Breast epithelium (tissue), 3 donors: ENCODE results near the gene TRIO.

Source experiments
- CTCF ChIP-seq, 3 donors: fragments of 450-650 bp; IDR thresholded peaks; one replicate each; pipeline ENCODE4 v1.5.1; 2016 to 2017; ENCODE audit warnings: antibody characterized with exemption in 3 of 3, mild to moderate bottlenecking in 3 of 3, moderate library complexity in 3 of 3
- POLR2AphosphoS5 ChIP-seq, 3 donors: sonication (generic); formaldehyde crosslinking; IDR thresholded peaks; one replicate each; pipeline ENCODE4 v1.6.1; 2017; ENCODE audit warnings: antibody characterized with exemption in 3 of 3

DNA sequence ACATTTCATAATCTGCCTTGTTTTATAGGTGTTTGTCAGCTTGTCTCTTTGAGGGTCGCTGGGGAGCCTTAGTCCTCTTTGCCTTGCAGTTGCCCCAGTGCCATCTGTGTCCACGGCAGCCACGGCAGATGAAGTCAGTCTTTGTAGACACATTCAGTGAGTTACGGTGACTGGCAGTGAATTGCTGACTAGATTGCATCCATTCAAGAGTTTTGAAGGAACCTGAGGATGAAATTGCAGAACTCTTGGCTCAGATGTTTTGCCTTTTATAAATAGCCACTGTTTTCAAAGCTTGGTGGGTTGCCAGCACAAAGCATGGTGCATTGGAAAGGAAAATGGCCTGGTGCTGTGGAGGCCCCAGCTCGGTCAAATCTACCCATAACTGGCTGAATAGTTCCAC, 125.6 kb downstream of the TRIO start:
- TF ChIP-seq CTCF (IDR thresholded peaks at IDR 0.05) (no peak), POLR2AphosphoS5 (IDR thresholded peaks at IDR 0.05) (no peak)
